H1 (cell line): ENCODE results near the gene TPSG1. TPM values are rescaled to one million over a fixed set of nuclear protein-coding genes. Genes with fewer than 3 reads are reported as not detected.

Source experiments
- CTCF ChIA-PET: fragments of 300-600 bp; sonication (Branson Sonifier 250); formaldehyde crosslinking; loops from one replicate; lab custom pipeline; 2021; ENCODE audit not compliant: partially characterized antibody; lab: Charles Lee
- POLR2A ChIA-PET: fragments of 300-600 bp; sonication (Branson Sonifier 250); formaldehyde crosslinking; loops from one replicate; lab custom pipeline; 2021; ENCODE audit warnings: inconsistent platforms; ENCODE audit not compliant: partially characterized antibody; lab: Charles Lee
- DNase-seq, 2 experiments: peaks; one replicate each; pipeline versions ENCODE4 v3.0.0 to v3.0.0-alpha.2; 2010 to 2022; ENCODE audit warnings: low spot score in 2 of 2, low read depth in 1 of 2, mixed read lengths in 1 of 2
- FAIRE-seq: peaks from 2 replicates; lab custom pipeline; 2011; peaks lifted over from hg19 to GRCh38; lab: Jason Lieb, UNC
- H2AFZ ChIP-seq: 2 replicates; pipeline ENCODE4 v1.8.1; 2012; ENCODE audit warnings: low read length, inconsistent platforms
- H2AK5ac ChIP-seq: 2 replicates; pipeline ENCODE4 v1.6.1; 2013; ENCODE audit warnings: low read depth, low read length
- H2BK120ac ChIP-seq: replicated peaks from 2 replicates; pipeline ENCODE3; 2013; ENCODE audit warnings: low read depth, low read length, inconsistent platforms
- H2BK12ac ChIP-seq: 2 replicates; pipeline ENCODE4 v1.6.1; 2013; ENCODE audit warnings: low read depth, low read length
- H2BK15ac ChIP-seq: 2 replicates; pipeline ENCODE4 v1.6.1; 2013; ENCODE audit warnings: low read length
- H2BK20ac ChIP-seq: 2 replicates; pipeline ENCODE4 v1.6.1; 2013; ENCODE audit warnings: low read length
- H2BK5ac ChIP-seq: 2 replicates; pipeline ENCODE4 v1.6.1; 2013; ENCODE audit warnings: low read depth, low read length
- H3K14ac ChIP-seq: 2 replicates; pipeline ENCODE4 v1.6.1; 2013; ENCODE audit warnings: inconsistent platforms; ENCODE audit not compliant: insufficient read length
- H3K18ac ChIP-seq: 2 replicates; pipeline ENCODE4 v1.6.1; 2013; ENCODE audit warnings: low read length; ENCODE audit errors: extremely low read depth
- H3K23ac ChIP-seq: 2 replicates; pipeline ENCODE4 v1.6.1; 2013; ENCODE audit warnings: inconsistent platforms; ENCODE audit not compliant: insufficient read length
- H3K23me2 ChIP-seq: 2 replicates; pipeline ENCODE4 v1.6.1; 2013; ENCODE audit warnings: low read depth, low read length
- H3K27ac ChIP-seq: 2 replicates; pipeline ENCODE4 v1.6.1; 2011; ENCODE audit warnings: low read depth, low read length, inconsistent platforms
- H3K27me3 ChIP-seq, 4 experiments: replicated peaks in 1 of 4; 1 replicate in 1 of 4; 2 replicates in 3 of 4; pipeline versions ENCODE4 v1.6.1 to v1.8.1; 2011 to 2013; ENCODE audit warnings: low read length in 3 of 4, mild to moderate bottlenecking in 3 of 4, inconsistent platforms in 2 of 4, mixed read lengths in 2 of 4, moderate library complexity in 1 of 4; ENCODE audit not compliant: control insufficient read depth in 3 of 4, insufficient read depth in 3 of 4; ENCODE audit errors: extremely low read depth in 1 of 4
- H3K36me3 ChIP-seq, 4 experiments: 2 replicates each; pipeline versions ENCODE4 v1.6.1 to v1.8.1; 2011 to 2013; ENCODE audit warnings: mild to moderate bottlenecking in 4 of 4, low read length in 3 of 4, moderate library complexity in 2 of 4, control low read depth in 1 of 4, inconsistent platforms in 1 of 4; ENCODE audit not compliant: insufficient read depth in 4 of 4, control insufficient read depth in 2 of 4
- H3K4ac ChIP-seq: replicated peaks from 2 replicates; pipeline ENCODE3; 2013; ENCODE audit warnings: low read length, low read depth, mixed read lengths, inconsistent platforms; ENCODE audit not compliant: insufficient read length
- H3K4me1 ChIP-seq, 4 experiments: replicated peaks in 1 of 4; 1 replicate in 1 of 4; 2 replicates in 3 of 4; pipeline versions ENCODE4 v1.6.1 to v1.8.1; 2011 to 2013; ENCODE audit warnings: low read length in 3 of 4, inconsistent platforms in 2 of 4, mixed read lengths in 1 of 4; ENCODE audit not compliant: insufficient read depth in 4 of 4, control insufficient read depth in 3 of 4
- H3K4me2 ChIP-seq, 2 experiments: 2 replicates each; pipeline versions ENCODE4 v1.6.1 to v1.8.1; 2011 to 2013; ENCODE audit warnings: low read depth in 2 of 2, low read length in 2 of 2, control low read depth in 1 of 2, inconsistent platforms in 1 of 2, mild to moderate bottlenecking in 1 of 2; ENCODE audit not compliant: insufficient read depth in 1 of 2
- H3K4me3 ChIP-seq, 4 experiments: fragments of 200-600, 300-600 bp in 1 of 4; sonication (generic), shearing (Covaris generic), sonication (Bioruptor Twin) in 1 of 4; 2 replicates each; pipeline versions ENCODE4 v1.5.1 to v1.8.1; 2011 to 2016; ENCODE audit warnings: low read length in 4 of 4, low read depth in 3 of 4, control low read depth in 2 of 4, inconsistent platforms in 2 of 4, mild to moderate bottlenecking in 2 of 4, mixed read lengths in 1 of 4, moderate library complexity in 1 of 4; ENCODE audit not compliant: insufficient read depth in 2 of 4; ENCODE audit errors: extremely low read depth in 1 of 4
- H3K56ac ChIP-seq: replicated peaks from 2 replicates; pipeline ENCODE3; 2013; ENCODE audit warnings: low read depth, mild to moderate bottlenecking, mixed read lengths, low read length, inconsistent platforms; ENCODE audit not compliant: insufficient read length
- H3K79me1 ChIP-seq: 2 replicates; pipeline ENCODE4 v1.6.1; 2013; ENCODE audit warnings: low read depth, low read length, control low read depth
- H3K79me2 ChIP-seq, 2 experiments: 2 replicates each; pipeline versions ENCODE4 v1.6.1 to v1.8.1; 2012 to 2013; ENCODE audit warnings: low read length in 2 of 2, mild to moderate bottlenecking in 2 of 2, inconsistent platforms in 1 of 2; ENCODE audit not compliant: insufficient read depth in 2 of 2, control insufficient read depth in 1 of 2
- H3K9ac ChIP-seq, 4 experiments: replicated peaks in 1 of 4; 1 replicate in 1 of 4; 2 replicates in 3 of 4; pipeline versions ENCODE4 v1.6.1 to v1.8.1; 2011 to 2013; ENCODE audit warnings: low read depth in 3 of 4, low read length in 3 of 4, control low read depth in 2 of 4, mild to moderate bottlenecking in 2 of 4, moderate library complexity in 2 of 4, inconsistent platforms in 1 of 4; ENCODE audit errors: extremely low read depth in 1 of 4
- H3K9me3 ChIP-seq, 2 experiments: 2 replicates each; pipeline versions ENCODE4 v1.6.1 to v1.8.1; 2012 to 2013; ENCODE audit warnings: mild to moderate bottlenecking in 2 of 2, moderate library complexity in 2 of 2, control low read depth in 1 of 2, inconsistent platforms in 1 of 2, low read depth in 1 of 2, low read length in 1 of 2, mixed read lengths in 1 of 2; ENCODE audit not compliant: insufficient read depth in 2 of 2
- H4K20me1 ChIP-seq, 2 experiments: replicated peaks in 1 of 2; 2 replicates each; pipeline versions ENCODE3 to v1.8.1; 2011 to 2013; ENCODE audit warnings: inconsistent platforms in 2 of 2, low read length in 2 of 2, mild to moderate bottlenecking in 1 of 2; ENCODE audit not compliant: insufficient read depth in 2 of 2, control insufficient read depth in 1 of 2
- H4K5ac ChIP-seq: 2 replicates; pipeline ENCODE4 v1.6.1; 2013; ENCODE audit warnings: low read length, low read depth, mixed read lengths, inconsistent platforms; ENCODE audit not compliant: insufficient read length
- H4K8ac ChIP-seq: 2 replicates; pipeline ENCODE4 v1.8.0; 2013; ENCODE audit warnings: mild to moderate bottlenecking, moderate library complexity, low read length, inconsistent platforms; ENCODE audit not compliant: insufficient read depth; ENCODE audit errors: extremely low read depth
- H4K91ac ChIP-seq: replicated peaks from 2 replicates; pipeline ENCODE3; 2013; ENCODE audit warnings: low read length, mixed read lengths, inconsistent platforms; ENCODE audit not compliant: insufficient read length
- EP300 ChIP-seq, 2 experiments: IDR thresholded peaks; 1 replicate in 1 of 2; 2 replicates in 1 of 2; pipeline ENCODE4 v1.6.1; 2011 to 2012; ENCODE audit warnings: low read depth in 2 of 2, low read length in 2 of 2, mild to moderate bottlenecking in 2 of 2, borderline replicate concordance in 1 of 2, inconsistent platforms in 1 of 2, moderate library complexity in 1 of 2
- JUN ChIP-seq: IDR thresholded peaks from 2 replicates; pipeline ENCODE4 v1.6.1; 2011; ENCODE audit warnings: low read depth, mild to moderate bottlenecking, improper control_type of control experiment, low read length
- WGBS, 2 experiments: shearing (Covaris generic) in 1 of 2; methylation state at CpG; one replicate each; pipeline versions ENCODE4 v1.1.6 to v1.1.7; 2013 to 2015; ENCODE audit warnings: low lambda C conversion rate in 2 of 2, mixed read lengths in 2 of 2, inconsistent platforms in 1 of 2, low coverage in 1 of 2, missing lambda C conversion rate in 1 of 2; ENCODE audit not compliant: insufficient replicate concordance in 2 of 2, insufficient coverage in 1 of 2, insufficient read length in 1 of 2; ENCODE audit errors: extremely low coverage in 1 of 2, missing lambda C conversion rate in 1 of 2; 5-methylcytosine and 5-hydroxymethylcytosine counted together
- polyA plus RNA-seq, 7 experiments: library from polyadenylated mRNA; depleted of rRNA in 3 of 7; stranded (reverse) in 5 of 7; unstranded in 2 of 7; fragments of >200 nt in 5 of 7; fragments of 200-250 nt in 2 of 7; gene quantifications; 1 replicate in 5 of 7; 2 replicates in 1 of 7; 4 replicates in 1 of 7; pipeline versions ENCODE4 v1.2.1 to v1.2.3, GENCODE V29; 2011 to 2013; ENCODE audit warnings: missing spikeins in 2 of 7, mixed read lengths in 2 of 7
- total RNA-seq: library from RNA; stranded (reverse); fragmentation: NEBNext Ultra II Directional; extraction: Animal tissue kit (Norgen Biotek cat#: 25700); gene quantifications from 2 replicates; pipeline ENCODE4 v1.2.1, GENCODE V29; 2021

The TPSG1 gene
- total and polyA plus RNA-seq, 2 of the 8 experiments (the other 6 are each of a cell fraction or from before 2014, with no cell fraction given), result not detected

- POLR2A ChIA-PET, result no interaction called here
- H3K27ac ChIP-seq, result no peak overlapping the region
- H3K23me2 ChIP-seq, result no peaks in the 10 kb centered on the region
- no peak overlapping the region for H3K14ac ChIP-seq
- CTCF ChIA-PET, result interaction anchor here (1.1 to 1.6 kb wide), 3 partner anchors 9 to 28 kb away, joined by 3 to 6 read pairs (median 5); no protein-coding TSS in a partner anchor
- H3K4me2 ChIP-seq, result no peak overlapping the region
- H4K91ac ChIP-seq, result no peak overlapping the region
- H3K27me3 ChIP-seq, result no peaks in the 10 kb centered on the region
- no peak overlapping the region for H3K4me3 ChIP-seq
- no peaks in the 10 kb centered on the region for H3K4me1 ChIP-seq
- no peak overlapping the region for H2AK5ac ChIP-seq
- no peaks in the 10 kb centered on the region for H3K79me1 ChIP-seq
- TF ChIP-seq EP300 (IDR thresholded peaks at IDR 0.05; ENCODE audit: borderline replicate concordance in 1 of 2, low read depth in 2 of 2, low read length in 2 of 2) (no peak), JUN (no peak)
- H3K79me2 ChIP-seq, result no peaks in the 10 kb centered on the region
- H2BK120ac ChIP-seq, result no peak overlapping the region
- no peak overlapping the region for H2BK15ac ChIP-seq
- peaks cover 0 to 9% of the 10 kb centered on the region in 2 experiments for H4K20me1 ChIP-seq
- no peak overlapping the region for H3K4ac ChIP-seq
- FAIRE-seq (no peak), DNase-seq (no peak)
- H3K18ac ChIP-seq, result no peak overlapping the region
- no peak overlapping the region for H2BK12ac ChIP-seq
- no peak overlapping the region for H2BK5ac ChIP-seq
- peaks cover 2 to 53% (median 9%) of the 10 kb centered on the region in 4 experiments; a peak in 6 of 8 replicates for H3K36me3 ChIP-seq
- no peak overlapping the region for H4K8ac ChIP-seq
- no peak overlapping the region for H2BK20ac ChIP-seq
- no peak overlapping the region for H3K23ac ChIP-seq
- no peak overlapping the region for H3K56ac ChIP-seq
- H3K9me3 ChIP-seq, result no peaks in the 10 kb centered on the region
- H2AFZ ChIP-seq, result no peak overlapping the region
- WGBS, 2 experiments, result 93% methylated on average over 33 of the region's 49 CpGs; no CpG with 5 or more reads in 1 of the 2 experiments
- no peak overlapping the region for H4K5ac ChIP-seq
- no peak overlapping the region for H3K9ac ChIP-seq
Measured at GRCh38 chr16:1218061-1218929, 6.8 kb downstream of the TPSG1 start.
